Peyer's patch (tissue), 4 donors: ENCODE measurements around the gene MAGI2. TPM values are rescaled to one million over a fixed set of nuclear protein-coding genes. Genes with fewer than 3 reads are reported as not detected.
"Not testable (repeated sequence)": the region's sequence is repeated elsewhere in the genome, so short reads cannot be mapped to it uniquely, and the experiment has no call there.

Source experiments
- DNase-seq, 3 donors: peaks; one replicate each; pipeline ENCODE4 v3.0.0-alpha.2; 2017 to 2019
- H3K27ac ChIP-seq, 4 donors: fragments of 200-600 bp; sonication (generic); one replicate each; pipeline ENCODE4 v1.5.1; 2016 to 2019
- H3K27me3 ChIP-seq, 2 donors: fragments of 200-600 bp; sonication (generic); one replicate each; pipeline ENCODE4 v1.5.1; 2019
- H3K36me3 ChIP-seq, 3 donors: fragments of 200-600 bp; sonication (generic); one replicate each; pipeline ENCODE4 v1.5.1; 2016 to 2019
- H3K4me1 ChIP-seq, 4 donors: fragments of 200-600 bp; sonication (generic); one replicate each; pipeline ENCODE4 v1.5.1; 2016 to 2019
- H3K4me3 ChIP-seq, 4 donors: fragments of 200-600 bp; sonication (generic); 1 replicate in 3 of 4; 2 replicates in 1 of 4; pipeline ENCODE4 v1.5.1; 2016 to 2019; ENCODE audit warnings: mild to moderate bottlenecking in 1 of 4
- H3K9me3 ChIP-seq, 4 donors: fragments of 200-600 bp; sonication (generic); one replicate each; pipeline ENCODE4 v1.5.1; 2016 to 2019; ENCODE audit warnings: mild to moderate bottlenecking in 1 of 4
- CTCF ChIP-seq, 6 experiments: fragments of 450-650 bp in 4 of 6; fragments of 200-600 bp in 2 of 6; sonication (generic) in 1 of 6; IDR thresholded peaks; one replicate each; pipeline ENCODE4 v1.5.1; 2017 to 2019; ENCODE audit warnings: antibody characterized with exemption in 6 of 6, mild to moderate bottlenecking in 3 of 6, moderate library complexity in 1 of 6
- POLR2A ChIP-seq, 2 donors: fragments of 450-650 bp; IDR thresholded peaks; one replicate each; pipeline ENCODE4 v1.5.1; 2017; ENCODE audit warnings: antibody characterized with exemption in 2 of 2, mild to moderate bottlenecking in 2 of 2, moderate library complexity in 2 of 2
- total RNA-seq, 4 donors: library from RNA; depleted of rRNA; stranded (reverse); fragments of >200 nt; gene quantifications; one replicate each; pipeline ENCODE4 v1.1.0, GENCODE V29; 2016

MAGI2 gene
- total RNA-seq, 4 donors from 2014 or later = 1.6 to 12.4 (median 2.8) TPM

- no peak overlapping the region for H3K4me3 ChIP-seq
- TF ChIP-seq CTCF (IDR thresholded peaks at IDR 0.05) (peak in 3 of 6 experiments; percentile 19 to 34 (median 28)), POLR2A (IDR thresholded peaks at IDR 0.05) (no peak)
- no peaks in the 10 kb centered on the region for H3K4me1 ChIP-seq
- H3K27me3 ChIP-seq = no peaks in the 10 kb centered on the region
- no peaks in the 10 kb centered on the region for H3K9me3 ChIP-seq
- H3K36me3 ChIP-seq = no peaks in the 10 kb centered on the region
- no peak for DNase-seq
- no peak overlapping the region for H3K27ac ChIP-seq
Observed at GRCh38 chr7:78510580-78511188, 942.8 kb downstream of the MAGI2 start.

DNA sequence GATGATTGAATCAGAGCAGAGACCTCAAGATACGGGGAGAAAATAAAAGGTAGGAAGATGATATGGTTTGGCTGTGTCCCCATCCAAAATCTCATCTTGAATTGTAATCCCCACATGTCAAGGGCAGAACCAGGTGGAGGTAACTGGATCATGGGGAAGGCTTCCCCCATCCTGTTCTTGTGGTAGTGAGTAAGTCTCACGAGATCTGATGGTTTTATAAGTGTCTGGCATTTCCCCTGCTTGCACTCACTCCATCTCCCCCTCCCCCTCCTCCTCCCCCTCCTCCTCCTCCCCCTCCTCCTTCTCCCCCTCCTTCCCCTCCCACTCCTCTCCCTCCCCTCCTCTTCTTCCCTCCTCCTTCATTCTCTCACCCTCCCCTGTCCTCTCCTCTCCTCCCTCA is 950.2 kb downstream of the MAGI2 start:
- not testable (repeated sequence) for H3K27ac ChIP-seq, H3K9me3 ChIP-seq

GRCh38 chr7:78501064-78501463 is 952.4 kb downstream of the MAGI2 start:
- Histone ChIP-seq H3K27me3 (no peaks in the 10 kb centered on the region), H3K4me1 (no peaks in the 10 kb centered on the region), H3K9me3 (no peaks in the 10 kb centered on the region), H3K27ac (no peak overlapping the region), H3K4me3 (no peak overlapping the region), H3K36me3 (no peaks in the 10 kb centered on the region)
- TF ChIP-seq CTCF (IDR thresholded peaks at IDR 0.05) (no peak), POLR2A (IDR thresholded peaks at IDR 0.05) (no peak)
- no peak for DNase-seq

More for the DNA sequence above, 950.2 kb downstream of the MAGI2 start:
- H3K27me3 ChIP-seq, H3K4me3 ChIP-seq, H3K36me3 ChIP-seq, H3K4me1 ChIP-seq, DNase-seq: not testable (repeated sequence)

DNA sequence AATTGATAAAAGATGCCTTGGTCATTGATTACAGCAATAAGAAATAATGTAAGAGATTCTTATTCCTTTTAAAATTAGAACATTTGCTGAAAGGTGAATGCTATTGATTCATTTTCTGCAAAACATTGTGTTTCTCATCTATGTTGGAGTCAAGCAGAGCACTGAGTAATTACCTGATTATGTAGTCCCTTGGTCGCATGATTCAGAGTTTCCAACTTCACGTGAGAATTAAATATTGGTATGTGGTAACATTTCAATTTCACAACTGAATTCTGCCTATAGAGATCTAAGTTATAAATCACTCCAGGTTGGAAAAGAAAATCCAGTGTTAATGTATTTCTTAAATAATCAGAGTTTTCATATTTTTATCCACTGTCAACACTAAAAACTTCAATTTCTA is 953.5 kb downstream of the MAGI2 start:
- H3K9me3 ChIP-seq = no peaks in the 10 kb centered on the region
- H3K27me3 ChIP-seq = no peaks in the 10 kb centered on the region
- no peaks in the 10 kb centered on the region for H3K4me1 ChIP-seq
- no peak overlapping the region for H3K27ac ChIP-seq
- H3K4me3 ChIP-seq = no peak overlapping the region
- no peak for TF ChIP-seq CTCF (IDR thresholded peaks at IDR 0.05)
- H3K36me3 ChIP-seq = no peaks in the 10 kb centered on the region
- no peak for DNase-seq

DNA sequence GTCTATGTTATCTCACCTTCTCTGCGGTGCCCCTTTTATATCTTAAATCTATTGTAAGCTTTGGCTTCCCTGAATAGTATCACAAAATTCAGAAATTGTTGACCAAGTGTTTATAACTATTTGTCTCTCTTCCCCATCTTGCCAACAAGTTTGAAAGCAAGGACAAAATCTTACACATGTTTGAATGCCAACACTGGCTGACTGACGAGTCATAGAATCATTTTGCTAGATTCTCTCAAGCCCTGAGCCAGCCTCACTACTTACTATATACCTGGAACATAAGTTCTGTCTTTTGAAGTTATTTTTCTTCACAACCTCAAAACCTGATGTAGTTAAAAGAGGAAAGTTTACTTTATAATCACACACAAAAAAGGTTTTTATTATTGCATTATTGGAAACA is 954.2 kb downstream of the MAGI2 start:
- H3K4me3 ChIP-seq = no peak overlapping the region
- TF ChIP-seq CTCF (IDR thresholded peaks at IDR 0.05) = no peak
- TF ChIP-seq POLR2A (IDR thresholded peaks at IDR 0.05) = no peak
- H3K36me3 ChIP-seq = no peaks in the 10 kb centered on the region
- no peaks in the 10 kb centered on the region for H3K9me3 ChIP-seq
- no peak for DNase-seq
- H3K27me3 ChIP-seq = no peaks in the 10 kb centered on the region
- no peak overlapping the region for H3K27ac ChIP-seq
- H3K4me1 ChIP-seq = no peaks in the 10 kb centered on the region

DNA sequence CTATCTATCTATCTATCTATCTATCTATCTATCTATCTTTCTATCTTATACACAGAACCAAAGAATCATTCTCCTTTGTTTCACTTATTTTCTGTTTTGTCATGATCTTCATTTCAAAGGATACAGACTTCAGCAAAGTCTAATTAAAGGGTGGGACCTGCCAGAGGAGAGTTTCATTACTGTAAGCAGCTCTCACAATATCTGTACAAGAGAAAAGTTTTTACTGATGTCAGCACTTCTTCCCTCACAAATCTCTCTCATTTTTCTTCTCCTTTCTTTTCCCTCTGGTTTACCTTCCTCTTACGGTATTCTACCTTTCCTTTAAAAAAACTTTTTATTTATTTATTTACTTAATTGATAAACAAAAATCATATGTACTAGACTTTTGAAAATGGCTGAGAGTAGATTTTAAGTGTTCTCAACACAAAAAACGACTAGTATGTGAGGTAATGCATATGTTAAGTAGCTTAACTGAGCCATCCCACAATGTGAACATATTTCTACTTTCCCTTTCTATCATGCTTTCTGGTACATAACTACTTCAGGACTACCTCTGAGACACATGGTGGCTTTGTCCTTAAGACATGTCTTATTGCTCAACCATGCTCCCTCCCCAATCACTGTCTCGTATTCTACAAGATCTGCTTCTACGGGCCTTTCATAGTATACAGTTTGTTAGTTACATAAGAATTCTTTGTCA is 955.6 kb downstream of the MAGI2 start:
- Histone ChIP-seq H3K4me3 (no peak overlapping the region), H3K4me1 (no peaks in the 10 kb centered on the region), H3K36me3 (no peaks in the 10 kb centered on the region), H3K27ac (no peak overlapping the region), H3K27me3 (no peaks in the 10 kb centered on the region), H3K9me3 (no peaks in the 10 kb centered on the region)
- no peak for DNase-seq
- no peak for TF ChIP-seq CTCF (IDR thresholded peaks at IDR 0.05)
- no peak for TF ChIP-seq POLR2A (IDR thresholded peaks at IDR 0.05)
